Trophoblast cell (in vitro differentiated cells and primary cell): Measurements from ENCODE around the gene HNF4A. TPM values are rescaled to one million over a fixed set of nuclear protein-coding genes. Genes with fewer than 3 reads are reported as not detected.

ENCODE experiments used
- DNase-seq, 2 donors: peaks; one replicate each; pipeline ENCODE4 v3.0.0-alpha.2; 2016
- H2AFZ ChIP-seq: 2 replicates; pipeline ENCODE4 v1.6.1; 2013; ENCODE audit warnings: low read length, moderate library complexity, mild to moderate bottlenecking; ENCODE audit not compliant: insufficient read depth, poor library complexity
- H2AK5ac ChIP-seq: 2 replicates; pipeline ENCODE4 v1.6.1; 2013; ENCODE audit warnings: mild to moderate bottlenecking, low read length
- H2BK120ac ChIP-seq: 2 replicates; pipeline ENCODE4 v1.6.1; 2013; ENCODE audit warnings: low read length, mild to moderate bottlenecking, moderate library complexity; ENCODE audit not compliant: insufficient read depth, poor library complexity
- H2BK12ac ChIP-seq: 2 replicates; pipeline ENCODE4 v1.6.1; 2013; ENCODE audit warnings: mild to moderate bottlenecking, low read length, moderate library complexity
- H2BK5ac ChIP-seq: 2 replicates; pipeline ENCODE4 v1.6.1; 2013; ENCODE audit warnings: low read length, low read depth, moderate library complexity, mild to moderate bottlenecking; ENCODE audit not compliant: poor library complexity
- H3K14ac ChIP-seq: 2 replicates; pipeline ENCODE4 v1.6.1; 2013; ENCODE audit warnings: mild to moderate bottlenecking, low read length
- H3K18ac ChIP-seq: 2 replicates; pipeline ENCODE4 v1.6.1; 2013; ENCODE audit warnings: mild to moderate bottlenecking, low read length
- H3K23ac ChIP-seq: 2 replicates; pipeline ENCODE4 v1.6.1; 2013; ENCODE audit warnings: low read length
- H3K27ac ChIP-seq: 2 replicates; pipeline ENCODE4 v1.5.1; 2013; ENCODE audit warnings: low read depth, mild to moderate bottlenecking, inconsistent platforms, low read length, moderate library complexity
- H3K27me3 ChIP-seq: 2 replicates; pipeline ENCODE4 v1.6.1; 2013; ENCODE audit warnings: inconsistent platforms, mild to moderate bottlenecking, low read length, moderate library complexity; ENCODE audit not compliant: insufficient read depth
- H3K36me3 ChIP-seq, 2 experiments: 1 replicate in 1 of 2; 2 replicates in 1 of 2; pipeline ENCODE4 v1.6.1; 2013; ENCODE audit warnings: low read length in 2 of 2, mild to moderate bottlenecking in 2 of 2, moderate library complexity in 1 of 2; ENCODE audit not compliant: insufficient read depth in 2 of 2, control insufficient read depth in 1 of 2
- H3K4ac ChIP-seq: 2 replicates; pipeline ENCODE4 v1.6.1; 2013; ENCODE audit warnings: low read depth, mild to moderate bottlenecking, low read length, moderate library complexity
- H3K4me1 ChIP-seq, 2 experiments: 1 replicate in 1 of 2; 2 replicates in 1 of 2; pipeline ENCODE4 v1.6.1; 2013; ENCODE audit warnings: low read length in 2 of 2, mild to moderate bottlenecking in 2 of 2, moderate library complexity in 1 of 2; ENCODE audit not compliant: insufficient read depth in 2 of 2, control insufficient read depth in 1 of 2
- H3K4me2 ChIP-seq: 2 replicates; pipeline ENCODE4 v1.6.1; 2013; ENCODE audit warnings: inconsistent platforms, mild to moderate bottlenecking, low read length, moderate library complexity
- H3K4me3 ChIP-seq: 2 replicates; pipeline ENCODE4 v1.5.1; 2013; ENCODE audit warnings: mild to moderate bottlenecking, low read depth, low read length, inconsistent platforms
- H3K79me1 ChIP-seq: one replicate; pipeline ENCODE4 v1.6.1; 2013; ENCODE audit warnings: low read length
- H3K79me2 ChIP-seq: 2 replicates; pipeline ENCODE4 v1.6.1; 2013; ENCODE audit warnings: low read length, mild to moderate bottlenecking; ENCODE audit not compliant: control insufficient read depth, insufficient read depth, poor library complexity
- H3K9ac ChIP-seq: 2 replicates; pipeline ENCODE4 v1.6.1; 2013; ENCODE audit warnings: mild to moderate bottlenecking, low read length
- H3K9me3 ChIP-seq: 2 replicates; pipeline ENCODE4 v1.6.1; 2013; ENCODE audit warnings: low read depth, mild to moderate bottlenecking, control low read depth, inconsistent platforms, low read length; ENCODE audit not compliant: insufficient read depth
- H4K12ac ChIP-seq: 2 replicates; pipeline ENCODE4 v1.6.1; 2013; ENCODE audit warnings: low read depth, mild to moderate bottlenecking, low read length, moderate library complexity
- H4K8ac ChIP-seq: 2 replicates; pipeline ENCODE4 v1.6.1; 2013; ENCODE audit warnings: low read depth, mild to moderate bottlenecking, low read length, moderate library complexity
- H4K91ac ChIP-seq: one replicate; pipeline ENCODE4 v1.6.1; 2013; ENCODE audit warnings: low read depth, mild to moderate bottlenecking, low read length, moderate library complexity
- WGBS: extraction: QIAGEN DNeasy Blood & Tissue Kit; methylation state at CpG from one replicate; pipeline ENCODE4 v1.1.7; 2013; ENCODE audit warnings: missing lambda C conversion rate; ENCODE audit not compliant: insufficient read length, insufficient coverage; ENCODE audit errors: extremely low coverage; 5-methylcytosine and 5-hydroxymethylcytosine counted together
- polyA plus RNA-seq: library from polyadenylated mRNA; stranded (reverse); fragments of 200-250 nt; gene quantifications from 2 replicates; pipeline ENCODE4 v1.2.3, GENCODE V29; 2013

Gene HNF4A
- 0.44 and 0.45 TPM in 2 replicates for polyA plus RNA-seq

DNA sequence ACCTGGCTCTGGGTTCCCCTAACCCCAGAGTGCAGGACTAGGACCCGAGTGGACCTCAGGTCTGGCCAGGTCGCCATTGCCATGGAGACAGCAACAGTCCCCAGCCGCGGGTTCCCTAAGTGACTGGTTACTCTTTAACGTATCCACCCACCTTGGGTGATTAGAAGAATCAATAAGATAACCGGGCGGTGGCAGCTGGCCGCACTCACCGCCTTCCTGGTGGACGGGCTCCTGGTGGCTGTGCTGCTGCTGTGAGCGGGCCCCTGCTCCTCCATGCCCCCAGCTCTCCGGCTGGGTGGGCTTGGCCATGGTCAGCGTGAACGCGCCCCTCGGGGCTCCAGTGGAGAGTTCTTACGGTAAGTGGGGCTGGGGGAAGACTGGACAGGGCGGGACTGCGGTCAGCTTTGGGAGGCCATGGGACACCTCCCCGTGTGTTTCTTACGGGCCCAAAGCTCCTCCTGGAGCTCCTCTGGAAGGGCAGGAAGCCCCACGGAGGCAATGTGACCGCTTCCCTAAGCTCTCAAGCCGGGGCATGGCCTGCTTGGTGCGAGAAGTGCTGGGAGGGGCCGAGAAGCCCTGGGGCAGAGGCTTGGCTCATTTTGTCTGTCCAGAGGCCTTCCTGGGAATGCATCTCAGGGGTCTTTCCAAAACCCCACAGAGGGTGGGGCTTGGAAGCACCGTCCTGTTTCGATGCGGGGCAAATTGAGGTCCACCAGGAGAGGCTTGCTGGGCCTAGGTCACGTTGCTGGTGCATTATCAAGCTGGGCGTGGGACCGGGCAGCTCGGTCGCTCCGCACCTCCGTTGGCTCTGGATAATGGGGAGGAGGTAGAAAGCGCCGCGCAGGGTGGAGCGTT, at the start of gene HNF4A:
HNF4A (plus strand) TSS at position 202 of the 855 bp plus-strand sequence; CDS start at position 308, 106 bp downstream.
- H3K14ac ChIP-seq, result no peak within 1 kb of the TSS
- no peak within 1 kb of the TSS for H3K4me3 ChIP-seq
- H3K23ac ChIP-seq, result no peak within 1 kb of the TSS
- no peak within 1 kb of the TSS for H2BK12ac ChIP-seq
- no peaks in the 10 kb centered on the region for H3K79me2 ChIP-seq
- no peaks in the 10 kb centered on the region for H3K79me1 ChIP-seq
- H2BK120ac ChIP-seq, result no peak within 1 kb of the TSS
- DNase-seq, result no peak
- no peak within 1 kb of the TSS for H4K91ac ChIP-seq
- no peaks in the 10 kb centered on the region for H3K36me3 ChIP-seq
- H3K9me3 ChIP-seq, result no peaks in the 10 kb centered on the region
- H3K9ac ChIP-seq, result no peak within 1 kb of the TSS
- H3K4ac ChIP-seq, result no peak within 1 kb of the TSS
- no peak within 1 kb of the TSS for H3K4me2 ChIP-seq
- no peaks in the 10 kb centered on the region for H3K27me3 ChIP-seq
- H2AK5ac ChIP-seq, result no peak within 1 kb of the TSS
- H2AFZ ChIP-seq, result no peak within 1 kb of the TSS
- H2BK5ac ChIP-seq, result no peak within 1 kb of the TSS
- H3K18ac ChIP-seq, result no peak within 1 kb of the TSS
- H3K4me1 ChIP-seq, result peaks cover 6% of the 10 kb centered on the region in 2 experiments
- H3K27ac ChIP-seq, result no peak within 1 kb of the TSS
- H4K12ac ChIP-seq, result no peak within 1 kb of the TSS
- H4K8ac ChIP-seq, result no peak within 1 kb of the TSS
- no CpG with 5 or more reads among the region's 40 CpGs for WGBS

DNA sequence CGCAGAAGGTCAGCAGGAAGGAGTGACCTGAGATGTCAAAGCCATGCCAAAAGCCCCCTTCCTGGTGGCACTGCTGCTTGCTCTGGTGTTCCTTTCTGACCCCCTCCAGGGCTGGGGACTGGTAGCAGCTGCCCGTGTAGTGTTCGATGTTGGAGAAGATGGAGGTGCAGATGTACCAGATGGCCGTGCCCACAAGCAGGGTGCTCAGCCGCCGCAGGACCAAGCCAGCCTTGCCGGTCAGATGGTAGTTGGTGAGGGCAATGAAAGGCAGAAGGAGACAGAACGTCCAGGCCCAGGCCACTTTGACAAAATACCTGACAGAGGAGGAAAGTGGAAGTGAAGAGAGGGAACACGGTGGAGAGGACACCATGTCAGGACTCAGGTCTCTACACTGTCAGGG, 48.6 kb upstream of the HNF4A start:
- Histone ChIP-seq H3K79me2 (peaks cover 4% of the 10 kb centered on the region), H2AK5ac (no peak overlapping the region), H3K79me1 (peaks cover 3% of the 10 kb centered on the region), H2BK5ac (no peak overlapping the region), H3K14ac (no peak overlapping the region), H3K9ac (no peak overlapping the region), H3K23ac (no peak overlapping the region), H3K18ac (no peak overlapping the region), H4K91ac (no peak overlapping the region), H3K4me1 (peaks cover 5 to 7% of the 10 kb centered on the region in 2 experiments), H2AFZ (no peak overlapping the region), H2BK120ac (no peak overlapping the region), H3K27ac (no peak overlapping the region), H3K36me3 (peaks cover 0 to 2% of the 10 kb centered on the region in 2 experiments), H2BK12ac (no peak overlapping the region), H3K4me2 (no peak overlapping the region), H3K9me3 (no peaks in the 10 kb centered on the region), H3K4ac (no peak overlapping the region), H4K12ac (no peak overlapping the region), H4K8ac (no peak overlapping the region), H3K27me3 (no peaks in the 10 kb centered on the region), H3K4me3 (no peak overlapping the region)
- WGBS, result no CpG with 5 or more reads among the region's 9 CpGs
- DNase-seq, result no peak

GRCh38 chr20:44309763-44310663, 45.5 kb upstream of the HNF4A start:
- Histone ChIP-seq H2BK5ac (no peak overlapping the region), H4K12ac (no peak overlapping the region), H3K79me2 (peaks cover 4% of the 10 kb centered on the region), H2AFZ (peak overlapping the region; percentile 48), H3K9ac (peak overlapping the region; percentile 81), H3K4me3 (peak overlapping the region; percentile 88), H3K4me1 (peaks cover 5 to 7% of the 10 kb centered on the region in 2 experiments), H4K8ac (peak overlapping the region; percentile 84), H3K14ac (no peak overlapping the region), H3K9me3 (no peaks in the 10 kb centered on the region), H3K79me1 (peaks cover 3% of the 10 kb centered on the region), H2BK12ac (peak overlapping the region; percentile 45), H3K4ac (no peak overlapping the region), H3K27me3 (no peaks in the 10 kb centered on the region), H3K4me2 (peak overlapping the region; percentile 72), H4K91ac (no peak overlapping the region), H3K23ac (no peak overlapping the region), H3K27ac (no peak overlapping the region), H3K36me3 (peaks cover 0 to 2% of the 10 kb centered on the region in 2 experiments), H2AK5ac (no peak overlapping the region), H3K18ac (no peak overlapping the region), H2BK120ac (no peak overlapping the region)
- WGBS, result no CpG with 5 or more reads among the region's 17 CpGs
- DNase-seq, result peak in 1 of 2 donors; percentile 14
